ENCODE data around the gene BIVM.

BIVM gene

DNA sequence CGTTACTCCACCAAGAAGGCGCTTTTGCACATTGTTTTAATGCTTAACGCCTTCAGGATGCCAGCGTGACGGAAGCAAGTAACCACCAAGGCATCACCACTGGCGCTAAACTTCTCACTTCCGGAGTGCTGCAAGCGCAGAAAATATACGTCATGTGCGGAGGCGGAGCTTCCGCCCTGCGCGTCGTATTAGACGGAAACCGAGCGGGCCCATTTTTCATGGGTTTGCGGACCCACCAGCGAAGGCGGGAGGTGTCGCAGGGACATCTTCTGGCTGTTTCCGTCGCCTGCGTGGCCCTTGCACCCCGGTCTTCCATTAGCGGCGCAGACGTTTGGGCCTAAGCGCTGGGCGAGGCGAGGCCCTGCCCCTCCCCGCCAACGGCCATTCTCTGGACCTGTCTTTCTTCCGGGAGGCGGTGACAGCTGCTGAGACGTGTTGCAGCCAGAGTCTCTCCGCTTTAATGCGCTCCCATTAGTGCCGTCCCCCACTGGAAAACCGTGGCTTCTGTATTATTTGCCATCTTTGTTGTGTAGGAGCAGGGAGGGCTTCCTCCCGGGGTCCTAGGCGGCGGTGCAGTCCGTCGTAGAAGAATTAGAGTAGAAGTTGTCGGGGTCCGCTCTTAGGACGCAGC is 46.8 kb downstream of the BIVM start, which contains the start of gene ERCC5:
ERCC5 (plus strand) TSS at position 403 of the 631 bp plus-strand sequence. CDS start 235 bp downstream, outside the sequence.
- peak; percentile 89 for DNase-seq

DNA sequence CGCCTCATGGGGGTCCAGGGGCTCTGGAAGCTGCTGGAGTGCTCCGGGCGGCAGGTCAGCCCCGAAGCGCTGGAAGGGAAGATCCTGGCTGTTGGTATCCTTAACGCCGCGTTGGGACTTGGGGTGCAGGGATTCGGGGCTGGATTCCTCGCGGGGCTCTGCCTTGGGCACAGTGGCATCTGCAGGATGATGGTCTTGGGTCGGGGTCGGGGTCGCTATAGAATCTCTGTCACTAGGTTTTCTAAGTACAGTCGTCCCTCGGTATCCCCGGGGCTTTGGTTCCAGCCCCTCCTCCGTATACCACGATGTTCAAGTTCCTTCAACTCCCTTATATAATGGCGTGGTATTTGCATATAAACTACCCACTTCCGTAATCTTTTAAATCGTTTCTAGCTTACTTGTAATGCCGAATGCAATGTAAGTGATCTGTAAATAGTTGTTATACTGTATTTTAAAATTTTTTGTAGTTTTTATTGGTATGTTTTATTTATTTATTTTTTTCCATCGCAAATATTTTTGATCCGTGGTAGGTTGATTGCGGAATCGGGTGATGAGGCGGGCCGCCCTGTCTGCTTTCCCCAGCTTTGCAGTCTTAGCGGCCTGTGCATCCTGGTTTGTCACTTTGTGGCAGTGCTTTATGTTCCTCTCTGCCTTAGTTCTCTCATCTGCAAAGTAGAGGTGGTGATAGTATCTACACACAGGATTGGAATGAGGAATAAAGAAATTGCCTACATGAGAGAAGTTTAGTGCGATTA is 47.5 kb downstream of the BIVM start:
- DNase-seq: peak; percentile 5

DNA sequence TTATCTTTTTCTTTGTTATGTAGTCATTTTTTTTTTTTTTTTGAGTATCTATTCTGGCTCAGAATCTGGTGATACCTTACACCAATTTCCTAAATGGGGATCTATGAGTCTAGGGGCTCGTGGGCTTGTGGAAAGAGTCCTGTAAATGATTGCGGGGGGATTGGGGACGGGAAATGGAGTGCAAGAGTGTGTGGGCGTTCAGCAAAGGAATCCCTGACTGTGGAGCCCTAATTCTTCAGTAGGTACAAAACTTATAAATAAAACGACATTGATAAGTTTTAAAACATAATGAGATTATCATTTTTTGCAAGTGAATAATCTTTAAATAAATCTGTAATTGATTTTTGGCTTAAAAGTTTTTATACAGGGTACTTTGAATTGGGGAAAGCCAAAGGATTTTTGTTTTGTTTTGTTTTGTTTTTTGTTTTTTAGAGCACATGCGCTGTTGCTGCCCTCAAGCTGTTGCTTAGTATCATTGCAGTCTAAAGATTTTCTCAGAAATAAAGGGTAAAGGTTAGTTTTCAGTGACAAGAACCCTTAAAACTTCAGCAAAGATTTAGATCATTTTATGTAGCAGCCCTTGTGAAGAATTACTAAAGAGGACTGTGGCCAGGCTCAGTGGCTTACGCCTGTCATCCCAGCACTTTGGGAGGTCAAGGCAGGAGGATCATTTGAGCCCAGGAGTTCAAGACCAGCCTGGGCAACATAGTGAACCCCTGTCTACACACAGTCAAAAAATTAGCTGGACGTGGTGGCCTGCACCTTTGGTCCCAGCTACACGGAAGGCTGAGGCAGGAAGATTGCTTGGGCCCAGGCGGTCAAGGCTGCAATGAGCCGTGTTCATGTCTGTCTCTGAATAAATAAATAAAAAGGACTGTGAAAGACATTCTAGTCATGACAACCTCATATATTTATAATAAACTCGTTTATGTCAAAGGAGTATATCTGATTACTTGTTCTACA is 48.6 kb downstream of the BIVM start:
- DNase-seq: peak; percentile 31

DNA sequence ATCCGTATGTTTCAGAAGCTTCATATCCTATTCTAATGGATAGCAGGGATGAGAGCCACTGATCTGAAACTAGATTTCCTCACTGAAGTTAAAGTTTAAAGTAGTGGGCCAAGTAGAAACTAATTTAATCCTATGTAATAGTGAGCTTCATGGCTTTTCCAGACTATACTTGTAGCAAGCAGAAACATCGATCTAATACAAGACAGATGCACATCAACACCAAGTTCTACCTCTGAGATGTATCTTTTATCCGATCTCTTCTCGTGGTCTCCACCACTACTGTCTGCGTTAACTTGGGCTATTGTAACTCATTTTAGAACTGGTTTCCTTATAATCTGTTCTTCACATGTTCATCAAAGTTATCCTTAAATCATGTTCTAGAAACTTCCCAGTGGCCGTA is 50.0 kb downstream of the BIVM start:
- DNase-seq: no peak

DNA sequence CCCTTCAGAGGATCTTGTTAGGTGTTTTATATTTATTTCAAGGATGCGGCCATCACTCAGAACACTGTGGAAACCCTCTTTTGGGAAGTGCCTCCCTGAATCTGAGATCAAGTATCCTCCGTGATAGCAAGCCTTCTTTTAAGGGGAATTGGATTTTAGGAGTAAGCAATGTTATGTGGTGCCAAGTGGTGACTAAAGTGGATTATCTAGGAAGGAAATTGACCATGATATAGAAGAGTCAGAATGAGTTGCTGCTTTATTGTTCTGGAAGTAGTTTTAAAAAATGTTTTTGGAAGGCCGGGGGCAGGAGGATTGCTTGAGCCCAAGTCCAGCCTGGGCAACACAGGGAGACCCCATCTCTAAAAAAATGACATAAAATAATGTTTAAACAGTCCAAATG is 53.6 kb downstream of the BIVM start:
- DNase-seq: no peak

DNA sequence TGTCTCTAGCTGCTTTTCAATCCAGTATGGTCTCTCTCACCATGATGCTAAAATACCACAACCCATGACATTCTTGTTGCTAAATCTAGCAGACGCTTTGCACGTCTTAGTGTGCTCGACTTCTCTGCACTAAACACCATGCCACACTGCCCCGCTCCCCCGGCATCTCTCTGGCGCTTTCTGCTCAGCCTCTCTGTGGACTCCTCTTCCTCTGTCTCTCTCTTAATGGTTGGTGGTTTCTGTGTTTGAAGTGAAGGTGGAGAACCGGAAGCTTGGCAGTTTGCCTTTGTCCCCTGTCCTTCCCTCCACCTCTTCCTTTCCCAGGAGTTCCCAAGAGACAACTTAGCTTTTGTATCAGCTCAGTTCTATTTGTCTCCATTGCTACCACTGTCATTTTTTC is 55.8 kb downstream of the BIVM start:
- no peak for DNase-seq

DNA sequence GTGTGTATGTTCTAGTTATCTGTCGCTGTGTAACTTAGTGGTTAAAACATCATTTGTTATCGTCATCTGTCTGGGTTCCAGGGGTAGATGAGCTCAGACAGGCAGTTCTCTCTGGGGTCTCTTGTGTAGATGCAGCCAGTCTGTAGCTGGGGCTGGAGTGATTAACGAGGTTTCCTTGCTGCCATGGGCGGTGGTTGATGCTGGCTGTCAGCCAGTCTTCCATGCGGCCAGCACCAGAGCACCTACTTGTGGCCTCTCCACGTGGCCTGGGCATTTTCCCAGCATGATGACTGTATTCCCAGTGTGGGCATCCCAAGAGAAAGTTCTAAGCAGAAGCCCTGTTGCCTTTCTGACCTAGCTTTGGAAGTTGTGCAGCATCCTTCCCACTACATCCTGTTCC is 57.6 kb downstream of the BIVM start:
- DNase-seq: no peak

DNA sequence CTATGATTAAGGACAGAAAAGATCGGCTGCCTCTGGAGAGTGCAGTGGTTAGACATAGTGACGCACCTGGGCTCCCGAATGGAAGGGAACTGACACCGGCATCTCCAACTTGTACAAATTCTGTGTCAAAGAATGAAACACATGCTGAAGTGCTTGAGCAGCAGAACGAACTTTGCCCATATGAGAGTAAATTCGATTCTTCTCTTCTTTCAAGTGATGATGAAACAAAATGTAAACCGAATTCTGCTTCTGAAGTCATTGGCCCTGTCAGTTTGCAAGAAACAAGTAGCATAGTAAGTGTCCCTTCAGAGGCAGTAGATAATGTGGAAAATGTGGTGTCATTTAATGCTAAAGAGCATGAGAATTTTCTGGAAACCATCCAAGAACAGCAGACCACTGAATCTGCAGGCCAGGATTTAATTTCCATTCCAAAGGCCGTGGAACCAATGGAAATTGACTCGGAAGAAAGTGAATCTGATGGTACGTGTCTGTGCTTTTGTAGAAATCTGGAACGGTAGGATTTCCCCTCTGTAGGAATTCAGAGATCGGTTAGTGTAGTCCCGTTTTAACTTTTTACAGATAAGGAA is 63.8 kb downstream of the BIVM start:
- no peak for DNase-seq

DNA sequence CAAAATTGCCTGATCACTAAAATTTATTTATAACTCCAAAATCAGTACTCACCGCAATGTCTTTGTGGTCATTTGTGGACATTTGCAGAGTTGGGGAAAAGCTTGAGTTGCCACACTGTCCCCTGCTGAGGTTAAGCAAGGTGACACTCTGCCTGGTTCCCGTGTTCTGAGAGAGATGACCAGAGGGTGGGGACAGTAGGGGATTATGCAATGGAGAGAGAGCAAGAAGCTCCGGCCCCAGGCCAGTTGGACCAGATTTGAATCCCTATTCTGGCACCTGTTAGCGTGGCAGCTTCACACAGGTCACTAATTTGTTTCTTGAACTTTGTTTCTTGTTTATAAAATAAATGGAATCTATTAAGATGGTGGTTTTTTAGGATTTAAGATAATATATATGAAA is 64.7 kb downstream of the BIVM start:
- DNase-seq: no peak

DNA sequence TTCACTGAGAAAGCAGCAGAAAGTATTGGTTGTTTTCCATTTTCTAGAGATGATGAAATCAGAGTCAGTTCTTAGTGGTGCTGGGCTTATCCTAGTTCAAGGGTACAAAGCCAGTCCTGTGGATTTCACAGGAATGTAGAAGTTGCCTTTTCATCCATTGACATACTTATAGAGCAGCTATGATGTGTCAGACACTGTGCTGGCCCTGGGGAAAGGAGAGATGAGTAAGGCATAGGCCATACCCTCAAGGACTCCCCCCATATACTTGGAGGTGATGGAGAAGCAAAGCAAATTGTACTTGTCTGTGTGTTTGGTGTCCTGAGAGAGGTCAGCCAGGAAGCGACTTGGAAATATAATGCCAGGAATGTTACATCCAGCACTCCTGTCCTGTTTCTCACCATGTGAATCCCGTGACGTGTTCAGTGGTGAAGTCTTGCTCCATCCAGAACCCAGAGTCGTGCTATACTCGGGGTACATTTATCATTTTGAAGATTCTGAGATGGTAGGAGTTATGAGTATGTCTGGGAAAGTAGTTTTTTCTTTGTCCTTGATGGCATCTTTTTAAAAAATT is 69.5 kb downstream of the BIVM start:
- no peak for DNase-seq

DNA sequence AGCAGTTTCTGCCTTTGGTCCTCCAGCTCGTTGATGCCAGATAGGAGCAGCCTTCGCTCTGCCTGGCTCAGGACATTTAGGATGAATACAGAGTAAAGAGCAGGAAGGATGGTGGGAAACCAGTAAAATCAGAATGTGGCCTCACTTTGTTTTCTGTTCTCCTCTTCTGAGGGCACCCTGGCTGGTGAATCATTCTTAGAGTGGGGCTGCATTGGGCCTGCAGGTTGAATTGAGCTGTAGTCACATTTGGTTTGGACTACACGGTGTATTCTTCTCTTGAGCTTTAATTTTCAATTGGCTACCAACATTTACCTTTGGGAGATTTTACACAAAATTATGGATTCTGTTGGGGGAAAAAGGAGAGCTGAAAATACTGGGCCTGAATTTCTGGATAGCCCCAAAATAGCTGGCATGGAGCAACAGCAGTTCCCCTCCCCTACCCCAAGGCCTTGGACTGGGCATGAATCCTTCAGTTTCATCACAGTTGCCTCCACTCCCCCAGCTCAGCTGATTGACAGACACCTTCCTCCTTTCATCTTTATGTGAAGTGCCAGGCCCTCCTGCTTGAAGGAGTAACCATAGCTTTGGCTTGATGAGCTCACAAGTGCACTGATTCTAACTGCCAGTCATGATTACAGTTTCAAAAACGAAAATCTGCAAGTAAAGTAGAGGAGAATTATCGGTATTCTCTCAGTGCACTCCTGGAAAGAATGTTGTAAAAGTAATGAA is 71.2 kb downstream of the BIVM start:
- no peak for DNase-seq

DNA sequence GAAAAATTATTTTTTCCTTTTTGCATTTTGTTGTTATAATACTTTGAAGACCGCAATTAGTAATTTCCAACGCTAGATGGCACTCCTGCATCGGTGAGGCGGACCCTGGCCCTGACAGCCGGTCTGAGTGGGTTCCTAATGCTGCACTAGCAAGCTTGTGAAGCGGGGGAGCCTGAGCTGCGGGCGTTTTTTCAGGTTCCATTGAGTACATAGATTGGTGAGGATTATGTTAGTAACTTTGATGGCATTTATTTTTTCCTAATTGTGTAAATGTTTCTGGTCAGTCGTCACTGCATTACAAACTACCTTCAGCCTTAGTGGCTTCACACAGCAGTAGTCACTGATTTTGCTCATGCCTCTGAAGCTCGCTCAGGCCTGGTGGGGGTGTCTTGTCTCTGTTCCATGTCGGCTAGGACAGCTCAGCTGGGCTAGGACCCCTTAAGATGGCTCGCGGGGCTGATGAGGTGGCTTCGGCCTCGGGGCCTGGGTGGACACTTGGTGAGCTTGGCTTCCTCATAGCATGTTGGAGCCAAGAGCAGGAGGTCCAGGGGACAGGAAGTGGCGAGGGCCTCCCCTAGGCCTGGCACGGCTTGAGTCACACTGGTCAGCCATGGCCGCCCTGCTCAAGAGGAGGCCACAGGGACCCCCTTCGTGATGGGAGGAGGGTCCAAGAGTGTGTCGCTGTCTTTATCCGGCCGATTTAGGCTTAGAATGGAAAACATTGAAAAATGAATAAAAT is 71.9 kb downstream of the BIVM start:
- peak; percentile 63 for DNase-seq

DNA sequence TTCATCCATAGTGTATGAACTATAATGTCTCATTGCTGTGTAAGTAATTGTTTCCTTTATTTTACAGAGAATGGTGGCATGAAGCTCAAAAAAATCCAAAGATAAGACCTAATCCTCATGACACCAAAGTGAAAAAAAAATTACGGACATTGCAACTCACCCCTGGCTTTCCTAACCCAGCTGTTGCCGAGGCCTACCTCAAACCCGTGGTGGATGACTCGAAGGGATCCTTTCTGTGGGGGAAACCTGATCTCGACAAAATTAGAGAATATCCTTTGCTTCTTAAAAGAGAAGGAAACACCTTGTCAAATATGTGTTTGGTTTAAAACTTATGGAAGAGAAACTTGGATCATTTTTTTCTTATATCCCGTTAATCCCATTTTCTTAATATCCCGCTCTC is 73.2 kb downstream of the BIVM start:
- no peak for DNase-seq

DNA sequence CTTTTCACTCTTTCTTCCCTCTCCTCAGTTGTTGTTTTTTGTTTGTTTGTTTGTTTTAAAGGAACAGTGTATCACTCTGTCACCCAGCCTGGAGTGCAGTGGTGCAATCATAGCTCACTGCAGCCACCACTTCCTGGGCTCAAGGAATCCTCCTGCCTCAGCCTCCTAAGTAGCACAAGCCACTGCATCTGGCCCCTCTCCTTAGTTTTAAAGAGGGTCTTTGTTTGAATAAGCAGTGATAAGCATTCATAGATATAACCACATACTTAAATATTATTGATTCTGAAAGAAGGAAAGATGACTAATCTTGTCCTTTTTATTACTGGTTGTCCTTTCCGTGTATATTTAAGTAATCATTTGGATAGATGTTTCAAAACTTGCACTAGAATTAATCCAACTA is 73.6 kb downstream of the BIVM start:
- DNase-seq: no peak

DNA sequence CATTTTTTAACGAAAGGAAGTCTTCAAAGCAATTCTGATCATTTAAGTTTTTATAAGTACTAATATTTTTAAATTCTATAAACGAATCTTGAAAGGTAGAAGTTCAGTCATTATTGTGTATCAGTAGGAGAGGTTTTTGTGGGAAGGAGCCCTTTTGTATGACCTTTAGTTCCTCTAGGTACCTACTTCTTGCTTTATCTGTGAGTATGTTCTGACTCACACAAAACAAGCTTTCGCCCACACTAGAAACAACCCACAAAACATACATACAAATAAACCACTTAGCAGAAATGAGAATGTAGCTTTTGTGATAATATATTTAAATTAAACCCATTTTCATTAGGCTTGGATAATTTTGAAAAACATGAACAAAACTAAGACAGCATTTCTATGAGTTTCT is 74.7 kb downstream of the BIVM start:
- DNase-seq: no peak

DNA sequence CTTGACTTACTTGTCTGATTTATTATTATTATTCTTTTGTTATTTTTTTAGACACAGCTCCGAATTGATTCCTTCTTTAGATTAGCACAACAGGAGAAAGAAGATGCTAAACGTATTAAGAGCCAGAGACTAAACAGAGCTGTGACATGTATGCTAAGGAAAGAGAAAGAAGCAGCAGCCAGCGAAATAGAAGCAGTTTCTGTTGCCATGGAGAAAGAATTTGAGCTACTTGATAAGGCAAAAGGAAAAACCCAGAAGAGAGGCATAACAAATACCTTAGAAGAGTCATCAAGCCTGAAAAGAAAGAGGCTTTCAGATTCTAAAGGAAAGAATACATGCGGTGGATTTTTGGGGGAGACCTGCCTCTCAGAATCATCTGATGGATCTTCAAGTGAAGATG is 76.3 kb downstream of the BIVM start:
- DNase-seq: no peak

DNA sequence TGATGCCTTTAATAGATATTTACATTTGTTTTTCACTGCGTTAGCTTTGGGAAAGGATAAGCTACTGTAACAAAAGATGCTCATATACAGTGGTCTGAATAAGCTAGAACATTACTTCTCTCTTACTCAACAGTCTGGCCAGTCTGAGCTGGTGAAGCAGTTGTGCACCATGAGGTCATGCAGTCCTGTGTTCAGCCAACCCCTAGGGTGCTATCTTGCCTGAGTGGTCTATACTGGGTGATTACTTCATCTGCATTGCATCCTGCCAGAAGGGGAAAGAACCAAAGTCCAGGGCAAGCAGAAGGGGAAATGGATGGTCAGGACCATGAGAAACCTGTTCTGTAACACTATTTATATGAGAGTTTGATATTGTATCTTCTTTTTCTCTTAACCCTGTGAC is 78.4 kb downstream of the BIVM start:
- no peak for DNase-seq

DNA sequence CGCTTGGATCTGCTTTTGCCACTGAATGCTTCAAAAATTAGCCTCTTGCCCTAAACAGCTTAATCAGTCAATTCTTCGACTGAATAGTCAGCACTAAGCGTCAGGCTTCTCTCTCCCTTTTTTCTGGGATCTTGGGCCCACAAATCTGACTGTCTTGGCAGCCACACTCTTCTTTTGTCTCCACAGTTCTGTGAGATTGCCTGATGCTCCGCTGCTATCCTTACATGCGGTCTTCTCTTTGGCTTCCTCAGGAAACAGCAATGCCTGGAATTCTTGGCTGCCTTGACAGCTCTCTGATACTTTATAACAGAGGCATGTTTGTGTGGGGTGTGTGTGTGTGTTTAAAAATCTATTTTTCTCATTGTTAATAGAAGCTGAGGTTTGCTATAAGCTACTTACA is 79.6 kb downstream of the BIVM start:
- no peak for DNase-seq

DNA sequence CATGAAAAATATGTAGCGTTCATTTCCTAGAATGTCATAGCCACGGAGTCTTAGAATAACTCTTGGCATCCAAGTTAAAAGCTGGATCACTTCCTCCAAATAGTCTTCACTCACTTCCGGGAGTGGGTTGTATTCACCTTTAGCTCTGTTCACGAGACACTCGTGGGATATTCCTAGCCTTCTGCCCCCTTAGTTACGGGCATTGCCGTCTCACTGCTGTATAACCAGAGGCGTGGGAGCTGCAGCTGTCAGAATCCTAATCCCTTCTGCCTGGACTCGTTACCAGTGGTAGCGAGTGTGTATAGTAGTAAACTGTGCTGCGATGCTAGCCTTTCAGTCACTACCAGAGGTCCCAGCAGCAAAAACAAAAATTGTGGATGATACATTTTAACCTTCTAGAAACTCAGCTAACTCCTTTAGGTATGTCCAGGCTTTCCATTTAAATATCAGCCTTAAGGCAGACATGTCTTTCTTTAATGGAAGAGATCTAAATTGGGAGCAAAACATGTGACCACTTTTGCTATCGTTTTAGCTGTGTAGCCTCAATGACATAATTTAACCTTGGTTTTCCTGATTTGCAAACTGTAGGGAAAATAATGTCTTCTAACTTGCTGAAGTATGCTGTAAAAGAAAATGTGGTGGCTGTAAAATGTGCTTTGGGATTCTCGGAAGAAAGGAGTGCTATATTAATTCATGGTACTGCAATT is 81.0 kb downstream of the BIVM start:
- DNase-seq: no peak

DNA sequence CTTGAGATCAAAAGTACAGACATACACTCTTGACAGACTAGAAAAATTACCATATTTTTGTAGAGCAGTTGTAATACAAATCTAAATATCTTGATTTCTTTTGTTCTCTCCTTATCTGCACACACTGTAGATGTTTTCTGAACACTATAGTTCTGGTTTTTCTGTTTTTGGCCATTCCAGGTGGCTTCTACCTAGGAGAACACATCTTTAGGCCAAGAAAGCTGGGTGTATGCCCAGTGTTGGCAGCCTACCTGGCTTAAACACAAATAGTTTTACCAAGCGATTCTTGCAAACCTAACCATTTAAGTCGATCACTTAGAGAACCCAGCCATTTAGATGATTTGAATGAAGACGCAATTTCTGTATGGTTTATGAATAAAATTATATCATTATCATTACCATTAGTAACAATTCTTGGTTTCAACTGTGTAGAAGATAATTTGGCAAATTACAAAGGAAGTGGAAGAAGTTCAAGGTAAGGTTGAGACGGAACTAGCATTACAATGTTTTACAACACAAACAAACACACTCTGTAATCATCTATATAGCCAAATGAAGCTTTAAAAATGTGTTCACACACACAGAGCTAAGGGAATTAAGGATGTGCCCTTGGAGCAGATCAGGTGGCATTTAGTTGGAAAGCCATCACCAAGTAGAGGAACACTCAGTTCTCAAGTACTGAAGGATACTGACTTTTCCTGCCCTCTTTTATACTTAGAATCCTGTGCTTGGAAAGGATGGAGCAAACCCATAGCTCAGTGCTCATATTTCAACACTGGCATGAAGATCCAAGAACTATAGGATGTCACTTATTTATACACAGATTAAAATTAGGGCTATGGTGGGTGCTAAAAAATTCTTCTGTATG is 83.1 kb downstream of the BIVM start:
- no peak for DNase-seq

All from NCI-H2227 treated with DMSO at 0.1 percent for 48 hours (cell line).